HG03378 (cell line): Measurements from ENCODE around the gene KAT2B.

Source experiments
- ATAC-seq: cut with Tn5 transposase; IDR thresholded peaks from one replicate; pipeline ENCODE4 v1.9.1; 2021; ENCODE audit warnings: mild to moderate bottlenecking, moderate library complexity; ENCODE audit not compliant: unreplicated experiment

Gene KAT2B

GRCh38 chr3:20064796-20065564, 24.7 kb downstream of the KAT2B start:
- ATAC-seq = no peak

GRCh38 chr3:20066079-20066478, 25.8 kb downstream of the KAT2B start:
- ATAC-seq = no peak

GRCh38 chr3:20066850-20067617, 26.8 kb downstream of the KAT2B start:
- no peak for ATAC-seq

GRCh38 chr3:20068512-20069177, 28.4 kb downstream of the KAT2B start:
- no peak for ATAC-seq

- ATAC-seq = no peak
Observed at GRCh38 chr3:20069178-20069532, 28.9 kb downstream of the KAT2B start.

GRCh38 chr3:20071175-20071574, 30.9 kb downstream of the KAT2B start:
- no peak for ATAC-seq

- no peak for ATAC-seq
Observed at GRCh38 chr3:20072422-20072821, 32.2 kb downstream of the KAT2B start.

- no peak for ATAC-seq
Observed at GRCh38 chr3:20073068-20073467, 32.8 kb downstream of the KAT2B start.

GRCh38 chr3:20073683-20074082, 33.4 kb downstream of the KAT2B start:
- no peak for ATAC-seq

- no peak for ATAC-seq
Observed at GRCh38 chr3:20074226-20075063, 34.2 kb downstream of the KAT2B start.

GRCh38 chr3:20075197-20075596, 35.0 kb downstream of the KAT2B start:
- no peak for ATAC-seq

- ATAC-seq = no peak
Observed at GRCh38 chr3:20076296-20076997, 36.2 kb downstream of the KAT2B start.

GRCh38 chr3:20077068-20077467, 36.8 kb downstream of the KAT2B start:
- no peak for ATAC-seq

- no peak for ATAC-seq
Observed at GRCh38 chr3:20078194-20078714, 38.0 kb downstream of the KAT2B start.

GRCh38 chr3:20079621-20080020, 39.4 kb downstream of the KAT2B start:
- ATAC-seq = no peak

GRCh38 chr3:20080956-20081554, 40.8 kb downstream of the KAT2B start:
- peak; percentile 92 for ATAC-seq

- ATAC-seq = no peak
Observed at GRCh38 chr3:20083253-20083652, 43.0 kb downstream of the KAT2B start.

- ATAC-seq = no peak
Observed at GRCh38 chr3:20083953-20084352, 43.7 kb downstream of the KAT2B start.

- ATAC-seq = no peak
Observed at GRCh38 chr3:20091331-20092047, 51.2 kb downstream of the KAT2B start.
